Astrocyte (in vitro differentiated cells and primary cell): Measurements from ENCODE around the gene HNRNPUL1. TPM values are rescaled to one million over a fixed set of nuclear protein-coding genes. Genes with fewer than 3 reads are reported as not detected.
A peak's percentile ranks its signal among the peaks of the same experiment; 100 is the strongest.
"Not testable (repeated sequence)": the region's sequence is repeated elsewhere in the genome, so short reads cannot be mapped to it uniquely, and the experiment has no call there.

Source experiments
- DNase-seq: peaks from one replicate; pipeline ENCODE4 v3.0.0-alpha.2; 2010; ENCODE audit warnings: low read depth
- FAIRE-seq: peaks from 2 replicates; lab custom pipeline; 2011; peaks lifted over from hg19 to GRCh38; lab: Jason Lieb, UNC
- H2AFZ ChIP-seq: 2 replicates; pipeline ENCODE4 v1.6.0; 2012; ENCODE audit warnings: low read depth, low read length, inconsistent platforms
- H3K27ac ChIP-seq: 2 replicates; pipeline ENCODE4 v1.5.1; 2011; ENCODE audit warnings: low read depth, low read length, inconsistent platforms
- H3K27me3 ChIP-seq: 2 replicates; pipeline ENCODE4 v1.6.0; 2011; ENCODE audit warnings: low read length, inconsistent platforms; ENCODE audit not compliant: insufficient read depth
- H3K36me3 ChIP-seq: 2 replicates; pipeline ENCODE4 v1.5.1; 2011; ENCODE audit warnings: low read length, inconsistent platforms; ENCODE audit not compliant: insufficient read depth
- H3K4me1 ChIP-seq: 2 replicates; pipeline ENCODE4 v1.5.1; 2011; ENCODE audit warnings: low read length, inconsistent platforms; ENCODE audit not compliant: insufficient read depth
- H3K4me2 ChIP-seq: 2 replicates; pipeline ENCODE4 v1.6.0; 2012; ENCODE audit warnings: low read length, inconsistent platforms
- H3K4me3 ChIP-seq: 2 replicates; pipeline ENCODE4 v1.5.1; 2011; ENCODE audit warnings: low read depth, mild to moderate bottlenecking, low read length, inconsistent platforms; ENCODE audit not compliant: insufficient read depth
- H3K79me2 ChIP-seq: 2 replicates; pipeline ENCODE4 v1.6.0; 2012; ENCODE audit warnings: mild to moderate bottlenecking, low read length, inconsistent platforms; ENCODE audit not compliant: insufficient read depth
- H3K9ac ChIP-seq: 2 replicates; pipeline ENCODE4 v1.6.0; 2012; ENCODE audit warnings: mild to moderate bottlenecking, low read length, inconsistent platforms
- H3K9me3 ChIP-seq: 2 replicates; pipeline ENCODE4 v1.5.1; 2012; ENCODE audit warnings: low read depth, mild to moderate bottlenecking, low read length, inconsistent platforms; ENCODE audit not compliant: insufficient read depth
- H4K20me1 ChIP-seq: 2 replicates; pipeline ENCODE4 v1.6.0; 2012; ENCODE audit warnings: low read length, inconsistent platforms; ENCODE audit not compliant: insufficient read depth
- H3K27ac Mint-ChIP-seq: one replicate; pipeline ENCODE4 v1.8.0; 2021; ENCODE audit warnings: mild to moderate bottlenecking, mixed read lengths; ENCODE audit not compliant: unreplicated experiment
- H3K27me3 Mint-ChIP-seq: one replicate; pipeline ENCODE4 v1.8.0; 2021; ENCODE audit warnings: low read depth, mixed read lengths; ENCODE audit not compliant: unreplicated experiment
- H3K36me3 Mint-ChIP-seq: one replicate; pipeline ENCODE4 v1.8.0; 2021; ENCODE audit warnings: low read depth, mixed read lengths; ENCODE audit not compliant: unreplicated experiment
- H3K4me1 Mint-ChIP-seq: one replicate; pipeline ENCODE4 v1.8.0; 2021; ENCODE audit warnings: low read depth, mixed read lengths; ENCODE audit not compliant: unreplicated experiment
- H3K4me3 Mint-ChIP-seq: one replicate; pipeline ENCODE4 v1.8.0; 2021; ENCODE audit warnings: mild to moderate bottlenecking, moderate library complexity, mixed read lengths; ENCODE audit not compliant: unreplicated experiment
- H3K9me3 Mint-ChIP-seq: one replicate; pipeline ENCODE4 v1.8.0; 2021; ENCODE audit warnings: mild to moderate bottlenecking, mixed read lengths; ENCODE audit not compliant: unreplicated experiment
- EZH2 ChIP-seq: IDR thresholded peaks from 2 replicates; pipeline ENCODE4 v1.6.1; 2012; ENCODE audit warnings: mild to moderate bottlenecking, low read length, inconsistent platforms; ENCODE audit not compliant: insufficient read depth
- total RNA-seq: library from RNA; stranded (reverse); gene quantifications from 2 replicates; pipeline ENCODE4 v1.2.1, GENCODE V29; 2021
- TF ChIP-seq, protein P1 (sequence below): IDR thresholded peaks from 2 replicates; pipeline ENCODE4 v1.5.1; 2011; ENCODE audit warnings: low read depth, mild to moderate bottlenecking, inconsistent platforms, low read length, moderate library complexity; ENCODE audit not compliant: insufficient read depth

HNRNPUL1 gene
- total RNA-seq, 1 donor from 2014 or later: 174 TPM

- no peak for FAIRE-seq
- Mint-ChIP-seq H3K27ac (peak overlapping the region; percentile 62), H3K36me3 (peaks cover 16% of the 10 kb centered on the region)
These were observed 24.7 kb downstream of the HNRNPUL1 start for GRCh38 chr19:41288673-41289530.

DNA sequence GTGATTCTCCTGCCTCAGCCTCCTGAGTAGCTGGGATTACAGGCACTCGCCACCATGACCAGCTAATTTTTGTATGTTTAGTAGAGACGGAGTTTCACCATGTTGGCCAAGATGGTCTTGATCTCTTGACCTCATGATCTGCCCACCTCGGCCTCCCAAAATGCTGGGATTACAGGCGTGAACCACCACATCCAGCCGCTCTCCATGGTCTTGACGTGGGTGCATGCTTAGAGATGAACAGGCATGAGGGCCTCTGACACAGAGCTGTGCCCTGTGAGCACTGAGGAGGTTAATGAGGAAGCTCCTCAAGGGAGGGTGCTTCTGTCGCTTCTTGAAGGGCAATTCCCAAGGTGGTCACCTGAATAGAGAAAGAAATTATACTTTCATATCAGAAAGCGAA lies 25.6 kb downstream of the HNRNPUL1 start:
- not testable (repeated sequence) for FAIRE-seq, H3K4me3 ChIP-seq, H3K4me1 Mint-ChIP-seq, H3K27ac ChIP-seq, H3K4me3 Mint-ChIP-seq, H3K9me3 Mint-ChIP-seq, H3K9me3 ChIP-seq, H3K27ac Mint-ChIP-seq, H3K4me2 ChIP-seq, H3K9ac ChIP-seq, H3K27me3 ChIP-seq, H2AFZ ChIP-seq, DNase-seq, H3K27me3 Mint-ChIP-seq, H3K4me1 ChIP-seq
- Histone ChIP-seq H3K36me3 (peaks cover 74% of the 10 kb centered on the region), H3K79me2 (peaks cover 36% of the 10 kb centered on the region), H4K20me1 (peaks cover 58% of the 10 kb centered on the region)
- peaks cover 21% of the 10 kb centered on the region for H3K36me3 Mint-ChIP-seq

More at GRCh38 chr19:41288673-41289530, 24.7 kb downstream of the HNRNPUL1 start:
- Histone ChIP-seq H4K20me1 (peaks cover 53% of the 10 kb centered on the region), H3K4me2 (no peak overlapping the region), H3K4me3 (no peak overlapping the region), H3K27ac (no peak overlapping the region), H3K4me1 (no peaks in the 10 kb centered on the region), H3K27me3 (no peaks in the 10 kb centered on the region), H3K36me3 (peaks cover 73% of the 10 kb centered on the region), H3K9me3 (no peaks in the 10 kb centered on the region), H2AFZ (no peak overlapping the region), H3K9ac (no peak overlapping the region), H3K79me2 (peaks cover 34% of the 10 kb centered on the region)
- peaks cover 3% of the 10 kb centered on the region for H3K4me1 Mint-ChIP-seq
- no peak for DNase-seq
- H3K27me3 Mint-ChIP-seq: no peaks in the 10 kb centered on the region
- TF ChIP-seq, protein P1, sequence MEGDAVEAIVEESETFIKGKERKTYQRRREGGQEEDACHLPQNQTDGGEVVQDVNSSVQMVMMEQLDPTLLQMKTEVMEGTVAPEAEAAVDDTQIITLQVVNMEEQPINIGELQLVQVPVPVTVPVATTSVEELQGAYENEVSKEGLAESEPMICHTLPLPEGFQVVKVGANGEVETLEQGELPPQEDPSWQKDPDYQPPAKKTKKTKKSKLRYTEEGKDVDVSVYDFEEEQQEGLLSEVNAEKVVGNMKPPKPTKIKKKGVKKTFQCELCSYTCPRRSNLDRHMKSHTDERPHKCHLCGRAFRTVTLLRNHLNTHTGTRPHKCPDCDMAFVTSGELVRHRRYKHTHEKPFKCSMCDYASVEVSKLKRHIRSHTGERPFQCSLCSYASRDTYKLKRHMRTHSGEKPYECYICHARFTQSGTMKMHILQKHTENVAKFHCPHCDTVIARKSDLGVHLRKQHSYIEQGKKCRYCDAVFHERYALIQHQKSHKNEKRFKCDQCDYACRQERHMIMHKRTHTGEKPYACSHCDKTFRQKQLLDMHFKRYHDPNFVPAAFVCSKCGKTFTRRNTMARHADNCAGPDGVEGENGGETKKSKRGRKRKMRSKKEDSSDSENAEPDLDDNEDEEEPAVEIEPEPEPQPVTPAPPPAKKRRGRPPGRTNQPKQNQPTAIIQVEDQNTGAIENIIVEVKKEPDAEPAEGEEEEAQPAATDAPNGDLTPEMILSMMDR: no peak
- no peak for TF ChIP-seq EZH2
- no peak overlapping the region for H3K4me3 Mint-ChIP-seq
- H3K9me3 Mint-ChIP-seq: no peaks in the 10 kb centered on the region

DNA sequence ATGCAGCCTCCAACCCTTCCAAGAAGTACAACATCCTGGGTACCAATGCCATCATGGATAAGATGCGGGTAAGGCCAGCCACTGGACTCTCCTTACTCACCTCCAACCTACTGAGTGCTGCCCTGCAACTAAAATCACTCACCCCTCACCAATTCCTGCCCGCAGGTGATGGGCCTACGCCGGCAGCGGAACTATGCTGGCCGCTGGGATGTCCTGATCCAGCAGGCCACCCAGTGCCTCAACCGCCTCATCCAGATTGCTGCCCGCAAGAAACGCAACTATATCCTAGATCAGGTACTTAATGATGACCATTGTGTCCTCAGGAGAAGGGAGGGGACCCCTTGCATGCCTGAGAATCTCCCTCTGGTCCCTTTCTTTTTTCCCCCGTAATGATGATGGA lies 30.2 kb downstream of the HNRNPUL1 start:
- no peak overlapping the region for H3K27ac Mint-ChIP-seq

More for the DNA sequence above, 30.2 kb downstream of the HNRNPUL1 start:
- DNase-seq: no peak
- FAIRE-seq: no peak
- Mint-ChIP-seq H3K4me1 (peaks cover 22% of the 10 kb centered on the region), H3K36me3 (peaks cover 32% of the 10 kb centered on the region), H3K27me3 (no peaks in the 10 kb centered on the region), H3K9me3 (no peaks in the 10 kb centered on the region), H3K4me3 (no peak overlapping the region)
- Histone ChIP-seq H4K20me1 (peaks cover 86% of the 10 kb centered on the region), H3K4me1 (peaks cover 26% of the 10 kb centered on the region), H3K36me3 (peaks cover 81% of the 10 kb centered on the region), H3K79me2 (peaks cover 39% of the 10 kb centered on the region), H3K27ac (no peak overlapping the region), H3K9me3 (no peaks in the 10 kb centered on the region), H3K4me2 (no peak overlapping the region), H2AFZ (no peak overlapping the region), H3K27me3 (no peaks in the 10 kb centered on the region), H3K4me3 (no peak overlapping the region), H3K9ac (no peak overlapping the region)
- TF ChIP-seq EZH2: no peak
- TF ChIP-seq, protein P1: no peak
